Renal pelvis (tissue), 4 donors: Measurements from ENCODE around the gene TESK2. TPM values are rescaled to one million over a fixed set of nuclear protein-coding genes. Genes with fewer than 3 reads are reported as not detected.

Experiments used
- DNase-seq: peaks from one replicate; pipeline ENCODE4 v3.0.0-alpha.2; 2013
- polyA plus RNA-seq, 3 donors: library from polyadenylated mRNA; unstranded; fragments of 120-200 nt; gene quantifications; one replicate each; pipeline ENCODE4 v1.2.1, GENCODE V29; 2013; ENCODE audit not compliant: insufficient read length in 3 of 3

The TESK2 gene
- polyA plus RNA-seq, 3 donors = 6.6 to 8.4 (median 7.2) TPM

DNA sequence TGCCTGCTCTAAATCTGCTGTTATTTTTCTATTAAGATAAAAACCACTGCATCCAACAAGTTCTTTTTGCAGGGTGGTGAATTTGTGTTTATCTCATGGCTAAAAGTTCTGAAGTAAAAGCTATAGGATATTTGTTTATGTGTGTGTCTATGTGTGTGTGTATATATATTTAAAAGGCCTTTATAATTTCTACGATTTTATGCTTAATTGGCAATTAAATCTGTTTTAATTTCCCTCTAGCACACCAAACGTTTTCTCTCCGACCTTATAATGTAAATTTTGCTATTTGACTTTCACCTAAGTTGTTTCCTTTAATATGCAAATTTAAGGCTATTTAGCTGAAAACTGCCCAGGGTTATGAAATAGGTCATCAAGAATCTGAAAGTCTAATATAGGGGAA, 184.1 kb downstream of the TESK2 start:
- no peak for DNase-seq

DNA sequence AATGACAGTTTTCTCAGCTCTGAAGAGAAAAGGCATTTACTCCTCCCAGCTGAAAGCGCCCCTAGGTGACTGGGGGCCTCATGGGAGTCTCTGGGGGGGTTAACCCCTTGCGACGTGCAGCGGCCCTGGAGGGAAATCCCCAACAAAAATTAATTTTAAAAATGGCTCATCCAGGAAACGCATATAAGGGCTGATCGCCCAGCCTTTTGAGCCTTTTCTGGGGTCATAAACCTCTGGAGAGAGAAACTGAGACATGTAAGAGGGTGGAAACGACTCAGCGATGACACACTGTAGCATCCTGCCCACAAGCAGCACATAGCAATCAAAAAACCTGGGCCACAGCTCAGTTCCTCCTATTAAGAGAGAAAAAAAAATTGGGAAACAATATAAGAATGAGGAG, 184.6 kb downstream of the TESK2 start:
- DNase-seq = no peak

DNA sequence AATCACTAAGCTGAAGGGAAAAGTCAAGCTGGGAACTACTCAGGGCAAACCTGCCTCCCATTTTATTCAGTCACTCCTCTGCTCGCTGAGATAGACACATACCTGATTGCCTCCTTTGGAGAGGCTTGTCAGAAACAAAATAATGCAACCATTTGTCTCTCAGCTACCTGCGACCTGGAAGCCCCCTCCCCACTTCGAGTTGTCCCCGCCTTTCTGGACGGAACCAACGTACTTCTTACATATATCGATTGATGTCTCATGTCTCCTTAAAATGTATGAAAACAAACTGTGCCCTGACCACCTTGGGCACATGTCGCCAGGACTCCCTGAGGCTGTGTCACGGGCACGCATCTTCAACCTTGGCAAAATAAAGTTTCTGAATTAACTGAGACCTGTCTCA, 185.7 kb downstream of the TESK2 start:
- DNase-seq = no peak

DNA sequence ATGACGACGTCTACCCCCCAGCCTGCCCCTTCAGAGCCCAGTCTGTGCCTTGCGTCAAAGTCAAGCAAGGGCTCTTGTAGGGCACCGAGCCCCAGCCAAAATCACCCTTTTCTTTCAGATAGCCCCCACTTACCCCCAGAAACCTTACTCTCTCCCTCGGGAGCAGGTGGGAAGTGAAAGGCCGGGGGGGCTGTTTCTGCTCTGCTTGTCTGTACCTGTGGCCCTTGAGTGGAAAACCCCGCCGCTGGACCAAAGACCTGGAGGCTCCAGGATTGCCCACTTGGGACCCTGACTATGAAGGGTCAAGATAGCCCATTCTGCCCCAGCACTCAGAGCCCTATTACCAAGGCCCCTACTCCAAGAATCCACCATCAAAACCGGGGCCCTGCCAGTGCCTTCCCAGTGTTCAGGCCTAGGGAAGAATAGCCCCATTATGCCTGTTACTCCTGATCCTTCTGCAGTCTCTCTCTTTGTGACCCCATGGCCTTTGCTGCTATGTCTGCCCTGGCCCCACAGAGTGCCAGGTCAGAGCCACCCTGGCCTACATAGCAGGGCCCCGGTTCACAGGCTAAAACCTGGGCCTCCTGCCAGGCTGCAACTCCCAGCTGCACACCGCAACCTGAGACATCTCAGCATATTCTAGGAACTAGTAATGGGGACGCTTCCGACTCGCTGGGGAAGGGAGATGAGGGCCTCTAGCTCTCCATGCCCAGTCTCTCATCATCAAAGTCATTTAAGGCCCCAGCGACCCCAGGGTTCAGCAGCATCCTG, 186.5 kb downstream of the TESK2 start:
- DNase-seq = no peak

DNA sequence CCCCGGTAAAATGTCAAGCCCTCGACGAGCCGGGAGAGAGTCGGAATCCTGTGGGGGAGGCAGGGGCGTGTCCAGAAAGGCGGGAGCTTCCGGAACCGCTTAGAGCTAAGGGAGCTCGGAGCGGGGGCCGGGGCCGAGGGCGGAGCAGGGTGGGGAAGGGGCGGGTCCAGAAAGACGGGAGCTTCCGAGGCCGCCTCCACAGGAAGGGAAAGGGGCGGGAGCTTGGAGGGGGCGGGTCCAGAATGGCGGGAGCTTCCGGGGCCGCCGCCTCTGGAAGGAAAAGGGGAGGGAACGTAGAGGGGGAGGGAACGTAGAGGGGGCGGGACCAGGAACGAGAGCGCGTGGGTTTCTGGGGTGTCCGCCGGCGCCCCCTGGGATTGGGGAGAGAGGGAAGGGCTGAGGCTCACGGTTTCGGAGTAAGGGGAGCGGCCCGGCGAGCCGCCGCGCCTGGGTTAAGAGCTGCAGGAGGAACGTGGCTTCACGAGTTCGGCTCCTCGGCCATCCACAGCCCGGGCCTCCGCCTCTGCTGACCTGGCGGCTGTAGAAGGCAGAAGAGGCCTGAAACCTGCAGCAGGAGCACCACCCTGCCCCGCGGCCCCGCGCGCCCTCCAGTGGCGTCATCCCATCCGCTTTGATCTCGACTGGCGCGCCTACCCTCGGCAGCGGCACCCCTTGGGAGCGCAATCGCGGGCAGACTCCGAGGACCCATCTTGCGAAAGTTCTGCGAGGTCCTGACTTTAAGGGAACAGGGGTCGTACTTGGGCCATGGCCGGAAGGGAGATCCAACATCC, 187.2 kb downstream of the TESK2 start:
- peak; percentile 98 for DNase-seq

DNA sequence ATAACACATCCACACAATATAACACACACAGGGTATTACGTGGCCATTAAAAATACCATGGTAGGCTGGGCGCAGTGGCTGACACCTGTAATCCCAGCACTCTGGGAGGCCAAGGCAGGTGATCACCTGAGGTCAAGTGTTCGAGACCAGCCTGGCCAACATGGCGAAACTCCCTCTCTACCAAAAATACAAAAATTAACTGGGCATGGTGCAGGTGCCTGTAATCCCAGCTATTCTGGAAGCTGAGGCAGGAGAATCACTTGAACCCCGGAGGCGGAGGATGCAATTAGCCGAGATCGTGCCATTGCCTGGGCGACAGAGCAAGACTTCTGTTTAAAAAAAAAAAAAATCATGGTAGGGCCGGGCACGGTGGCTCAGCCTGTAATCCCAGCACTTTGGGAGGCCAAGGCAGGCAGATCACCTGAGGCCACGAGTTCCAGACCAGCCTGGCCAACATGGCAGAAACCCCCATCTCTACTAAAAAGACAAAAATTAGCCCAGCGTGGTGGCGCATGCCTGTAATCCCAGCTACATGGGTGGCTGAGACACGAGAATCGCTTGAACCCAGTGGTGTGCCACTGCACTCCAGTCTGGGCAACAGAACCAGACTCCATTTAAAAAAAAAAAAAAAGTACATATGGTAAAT, 188.3 kb downstream of the TESK2 start:
- no peak for DNase-seq

DNA sequence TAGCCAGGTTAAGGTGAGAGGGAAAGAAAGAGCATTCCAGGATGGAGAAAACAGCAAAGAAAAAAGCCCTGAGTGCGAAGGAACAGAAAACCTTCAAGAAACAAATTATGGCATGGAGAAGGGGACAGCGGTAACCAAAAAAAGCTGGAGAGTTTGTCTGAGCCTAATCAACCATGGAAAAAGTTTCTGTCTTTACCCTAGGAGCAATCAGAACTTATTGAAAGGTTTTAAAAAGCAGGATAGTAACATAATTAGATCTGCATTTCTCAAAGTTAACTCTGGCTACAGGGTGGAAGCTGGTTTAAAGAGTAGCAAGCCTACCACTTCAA, 190.3 kb downstream of the TESK2 start:
- DNase-seq = no peak

DNA sequence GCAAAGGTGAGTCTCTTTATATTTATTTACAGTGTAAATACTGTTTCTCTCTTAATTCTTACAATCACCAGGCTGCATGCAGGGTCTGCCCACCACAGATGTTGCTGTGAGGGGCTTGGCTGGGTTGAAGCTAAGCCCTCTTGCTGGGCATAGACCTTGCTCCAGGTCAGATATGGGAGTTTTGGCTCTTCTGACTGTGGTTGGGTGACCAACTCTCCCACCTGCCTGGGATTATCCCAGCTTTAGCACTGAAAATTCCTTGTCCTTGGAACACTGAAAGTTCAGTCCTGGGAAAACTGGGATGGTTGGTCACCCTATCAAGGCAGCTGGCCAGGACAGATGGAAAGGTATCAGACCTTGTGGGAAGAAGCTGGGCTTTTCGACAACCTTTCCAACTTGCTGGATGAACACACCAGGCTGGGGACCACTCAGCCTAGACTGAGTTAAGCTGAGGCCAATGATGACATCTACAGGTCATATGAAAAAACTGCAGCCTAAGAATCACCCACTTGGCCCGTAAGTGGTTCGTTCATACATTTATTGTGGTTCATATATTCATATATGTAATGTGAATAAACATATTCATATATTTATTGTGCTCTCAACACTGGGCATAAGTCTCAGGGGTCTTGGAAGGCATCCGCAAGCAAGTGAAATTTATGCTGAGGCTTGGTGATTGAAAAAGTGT, 190.8 kb downstream of the TESK2 start:
- peak; percentile 72 for DNase-seq

DNA sequence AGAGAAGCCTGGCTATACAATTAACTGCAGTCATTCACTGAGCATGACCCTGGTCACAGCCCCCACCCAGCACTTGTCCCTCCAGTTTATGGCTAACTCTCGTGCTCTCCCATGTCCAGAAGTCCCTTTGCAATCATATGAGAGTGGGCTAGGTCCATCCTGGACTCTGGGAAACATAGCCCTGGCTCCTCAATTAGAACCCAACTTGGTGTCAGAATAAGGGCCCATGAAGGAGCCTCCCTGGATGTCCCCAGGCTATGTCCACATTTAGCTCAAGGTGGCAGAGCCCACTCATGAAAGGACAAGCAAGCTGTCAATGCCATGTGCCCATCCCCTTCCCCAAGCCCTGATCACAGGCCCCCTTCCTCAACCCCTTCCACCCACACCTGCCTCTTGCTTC, 191.7 kb downstream of the TESK2 start:
- no peak for DNase-seq

DNA sequence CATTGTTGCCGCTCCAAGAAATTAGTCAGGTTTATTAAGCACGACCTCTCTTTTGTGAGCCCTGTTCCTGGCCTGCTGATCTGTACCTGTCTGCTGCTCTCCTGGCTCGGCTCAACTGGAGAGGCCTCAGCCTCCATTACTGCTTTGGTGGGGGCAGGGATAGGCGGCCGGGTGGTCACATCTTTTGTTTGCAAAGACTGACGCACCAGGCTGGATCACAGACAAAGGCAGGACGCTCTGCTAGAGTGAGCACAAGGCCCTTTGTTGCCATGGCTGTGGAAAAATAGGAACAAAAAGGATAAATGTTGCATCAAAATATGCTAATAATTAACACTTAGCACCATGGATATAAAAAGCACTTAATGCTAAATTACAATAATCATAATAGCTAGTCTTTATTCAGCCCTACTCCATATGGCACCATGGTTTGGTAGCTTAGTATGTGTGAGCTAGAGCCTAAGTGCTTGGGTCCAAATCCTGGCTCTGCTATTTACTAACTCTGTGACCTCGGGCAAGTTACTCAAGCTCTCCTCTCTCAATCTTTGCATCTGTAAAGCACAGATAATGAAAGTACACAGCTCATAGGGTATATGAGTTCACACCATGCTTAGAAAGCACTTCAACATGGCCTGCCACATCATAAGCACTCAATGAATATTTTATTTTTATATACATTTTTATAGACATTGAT, 193.2 kb downstream of the TESK2 start:
- no peak for DNase-seq

Other genes with a start within 250 kb of the TESK2 start
- 1 to 10 TPM; 4.5 to 5.9 (median 4.7) TPM for gene HPDL, start 164.3 kb downstream of the TESK2 start, polyA plus RNA-seq
- gene TOE1, start 151.0 kb downstream of the TESK2 start, polyA plus RNA-seq = 10 to 100 TPM; 12.5 to 15.3 (median 14.1) TPM
- 10 to 100 TPM; 28.2 to 40.1 (median 38.9) TPM for gene MUTYH, start 150.7 kb downstream of the TESK2 start, polyA plus RNA-seq
- 1 to 10 TPM; 1.5 to 4.5 (median 1.9) TPM for gene CCDC163, start 8.9 kb upstream of the TESK2 start, polyA plus RNA-seq
- 10 to 100 TPM; 12.3 to 17.1 (median 13.6) TPM for gene MMACHC, start 9.1 kb upstream of the TESK2 start, polyA plus RNA-seq
- 100 to 1,000 TPM; 300 to 331 (median 314) TPM for gene PRDX1, start 30.7 kb upstream of the TESK2 start, polyA plus RNA-seq
- 100 to 1,000 TPM; 313 to 323 (median 320) TPM for gene AKR1A1, start 59.7 kb upstream of the TESK2 start, polyA plus RNA-seq
- 100 to 1,000 TPM; 320 to 372 (median 346) TPM for gene NASP, start 92.9 kb upstream of the TESK2 start, polyA plus RNA-seq
- gene CCDC17, start 132.9 kb upstream of the TESK2 start, polyA plus RNA-seq = 1 to 10 TPM; 1.9 to 2.2 (median 2.1) TPM
- gene GPBP1L1, start 195.4 kb upstream of the TESK2 start, polyA plus RNA-seq = 100 to 1,000 TPM in 2 of 3 donors, 10 to 100 TPM in 1; 96.7 to 139 (median 115) TPM
- gene TMEM69, start 197.0 kb upstream of the TESK2 start, polyA plus RNA-seq = 10 to 100 TPM; 50.1 to 51.0 (median 50.2) TPM